Mucosa of descending colon (tissue), 3 donors: ENCODE results near the gene CDKN2A. TPM values are rescaled to one million over a fixed set of nuclear protein-coding genes. Genes with fewer than 3 reads are reported as not detected.

Experiments
- ATAC-seq: fragments of 200-7000 bp; cut with Tn5 transposase; one replicate; pipeline ENCODE4 v1.9.1; 2020; ENCODE audit warnings: mild to moderate bottlenecking, moderate library complexity
- DNase-seq, 3 donors: peaks; one replicate each; pipeline ENCODE4 v3.0.0-alpha.2; 2020
- H3K36me3 ChIP-seq: fragments of 200-600 bp; one replicate; pipeline ENCODE4 v1.8.0; 2021; ENCODE audit warnings: low read depth, mild to moderate bottlenecking
- H3K4me1 ChIP-seq: fragments of 200-600 bp; one replicate; pipeline ENCODE4 v1.8.0; 2021; ENCODE audit warnings: low read depth, mild to moderate bottlenecking
- H3K4me3 ChIP-seq: fragments of 200-600 bp; one replicate; pipeline ENCODE4 v1.8.0; 2021; ENCODE audit warnings: mild to moderate bottlenecking
- H3K9me3 ChIP-seq: fragments of 200-600 bp; one replicate; pipeline ENCODE4 v1.8.0; 2021; ENCODE audit warnings: mild to moderate bottlenecking
- intact Hi-C, 2 donors: fragments of 100-400 bp; cut with DNase I in 1 of 2; cut with micrococcal nuclease in 1 of 2; formaldehyde crosslinking; loops; one replicate each; pipeline versions ENCODE4 v1.11.0 to v1.11.1; 2022; cut with DNase I, micrococcal nuclease
- total RNA-seq, 3 donors: library from RNA; stranded (reverse); fragmentation: NEBNext Ultra II Directional in 2 of 3; extraction: Animal tissue kit (Norgen Biotek cat#: 25700) in 2 of 3; gene quantifications; one replicate each; pipeline versions ENCODE4 v1.2.1 to v1.2.4, GENCODE V29; 2021 to 2023
- TF ChIP-seq, protein P1 (sequence below): fragments of 200-600 bp; IDR thresholded peaks from one replicate; pipeline ENCODE4 v1.8.0; 2022; ENCODE audit warnings: antibody characterized with exemption, mild to moderate bottlenecking
- donor health status: DM: no; HTN: no; CAD: no; lungs with moderate emphysema.
- donor health status: DM: no; HTN: no; CAD: no.
- donor health status: DM: no; HTN: yes; CAD: no.

The CDKN2A gene
- total RNA-seq, 3 donors from 2014 or later: 1.0 to 3.6 (median 1.2) TPM

DNA sequence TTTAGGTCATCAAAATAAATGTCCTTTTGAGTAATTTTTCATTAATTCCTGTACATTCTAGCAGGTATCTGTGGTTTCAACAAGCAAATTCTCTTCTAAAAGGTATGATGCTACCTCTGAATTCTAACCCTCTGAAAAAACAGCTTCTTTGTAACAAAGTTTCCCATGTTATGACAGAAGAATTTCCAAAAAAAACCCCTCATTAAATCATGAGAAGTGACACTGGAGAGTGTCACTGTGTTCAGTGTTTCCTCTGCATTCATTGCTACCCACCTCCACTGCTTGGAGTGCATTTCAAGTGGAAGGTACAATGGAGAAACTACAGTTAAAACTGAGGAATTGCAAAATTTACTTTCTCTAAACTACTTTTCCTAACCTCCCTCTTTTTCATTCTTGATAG, 10.1 kb downstream of the CDKN2A start:
- Histone ChIP-seq H3K9me3 (no peaks in the 10 kb centered on the region), H3K4me3 (no peak overlapping the region), H3K36me3 (no peaks in the 10 kb centered on the region), H3K4me1 (no peaks in the 10 kb centered on the region)
- ATAC-seq (no peak), DNase-seq (no peak)
- TF ChIP-seq, protein P1, sequence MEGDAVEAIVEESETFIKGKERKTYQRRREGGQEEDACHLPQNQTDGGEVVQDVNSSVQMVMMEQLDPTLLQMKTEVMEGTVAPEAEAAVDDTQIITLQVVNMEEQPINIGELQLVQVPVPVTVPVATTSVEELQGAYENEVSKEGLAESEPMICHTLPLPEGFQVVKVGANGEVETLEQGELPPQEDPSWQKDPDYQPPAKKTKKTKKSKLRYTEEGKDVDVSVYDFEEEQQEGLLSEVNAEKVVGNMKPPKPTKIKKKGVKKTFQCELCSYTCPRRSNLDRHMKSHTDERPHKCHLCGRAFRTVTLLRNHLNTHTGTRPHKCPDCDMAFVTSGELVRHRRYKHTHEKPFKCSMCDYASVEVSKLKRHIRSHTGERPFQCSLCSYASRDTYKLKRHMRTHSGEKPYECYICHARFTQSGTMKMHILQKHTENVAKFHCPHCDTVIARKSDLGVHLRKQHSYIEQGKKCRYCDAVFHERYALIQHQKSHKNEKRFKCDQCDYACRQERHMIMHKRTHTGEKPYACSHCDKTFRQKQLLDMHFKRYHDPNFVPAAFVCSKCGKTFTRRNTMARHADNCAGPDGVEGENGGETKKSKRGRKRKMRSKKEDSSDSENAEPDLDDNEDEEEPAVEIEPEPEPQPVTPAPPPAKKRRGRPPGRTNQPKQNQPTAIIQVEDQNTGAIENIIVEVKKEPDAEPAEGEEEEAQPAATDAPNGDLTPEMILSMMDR: no peak
- intact Hi-C loops: no loop called here

- TF ChIP-seq, protein P1: no peak
- H3K9me3 ChIP-seq: no peaks in the 10 kb centered on the region
- no peak for ATAC-seq
- no peak overlapping the region for H3K4me3 ChIP-seq
- DNase-seq: no peak
- no peaks in the 10 kb centered on the region for H3K4me1 ChIP-seq
- no peaks in the 10 kb centered on the region for H3K36me3 ChIP-seq
- intact Hi-C loops: no loop called here
Measured at GRCh38 chr9:21983561-21983935, 10.6 kb downstream of the CDKN2A start.

GRCh38 chr9:21982861-21983560, 11.2 kb downstream of the CDKN2A start:
- Histone ChIP-seq H3K9me3 (no peaks in the 10 kb centered on the region), H3K4me1 (no peaks in the 10 kb centered on the region), H3K36me3 (no peaks in the 10 kb centered on the region), H3K4me3 (no peak overlapping the region)
- no peak for DNase-seq
- TF ChIP-seq, protein P1: no peak
- no peak for ATAC-seq
- intact Hi-C loops: no loop called here

DNA sequence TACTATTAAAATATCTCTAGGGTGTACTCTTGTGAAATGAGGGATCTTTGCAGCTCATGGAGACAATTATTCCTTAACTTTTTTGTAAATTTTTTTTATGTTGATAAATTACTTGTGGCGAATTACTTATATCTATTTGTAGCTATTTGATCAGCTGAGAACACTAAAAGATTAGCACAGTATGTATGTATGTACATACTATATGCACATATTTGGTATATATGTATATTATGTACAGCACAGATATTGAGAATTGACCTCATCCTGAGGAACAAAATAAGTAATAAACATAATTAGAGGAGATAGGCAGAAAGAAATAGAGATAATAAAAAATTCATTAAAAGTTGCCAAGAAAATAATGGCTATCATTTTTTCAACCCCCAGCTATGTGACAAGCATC, 11.8 kb downstream of the CDKN2A start:
- no peak for ATAC-seq
- intact Hi-C loops: no loop called here
- no peaks in the 10 kb centered on the region for H3K4me1 ChIP-seq
- DNase-seq: no peak
- no peaks in the 10 kb centered on the region for H3K9me3 ChIP-seq
- no peak overlapping the region for H3K4me3 ChIP-seq
- no peaks in the 10 kb centered on the region for H3K36me3 ChIP-seq
- TF ChIP-seq, protein P1: no peak

DNA sequence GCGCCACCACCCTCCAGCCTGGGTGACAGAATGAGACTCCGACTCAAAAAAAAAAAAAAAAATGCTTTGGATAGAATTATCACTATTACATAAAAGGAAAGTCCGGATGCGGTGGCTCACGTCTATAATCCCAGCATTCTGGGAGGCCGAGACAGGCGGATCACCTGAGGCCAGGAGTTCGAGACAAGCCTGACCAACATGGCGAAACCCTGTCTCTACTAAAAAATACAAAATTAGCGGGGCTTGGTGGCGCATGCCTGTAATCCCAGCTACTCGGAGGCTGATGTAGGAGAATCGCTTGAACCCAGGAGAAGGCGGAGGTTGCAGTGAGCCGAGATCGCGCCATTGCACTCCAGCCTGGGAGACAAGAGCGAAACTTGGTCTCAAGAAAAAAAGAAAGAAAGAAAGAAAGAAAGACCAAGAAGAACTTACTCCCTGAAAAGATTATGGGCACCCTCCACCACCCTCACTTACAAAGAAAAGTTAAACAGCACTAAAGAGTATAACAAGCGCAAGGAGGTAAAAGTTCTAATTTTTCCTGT, 17.8 kb downstream of the CDKN2A start:
- Histone ChIP-seq H3K4me1 (peaks cover 13% of the 10 kb centered on the region), H3K9me3 (no peaks in the 10 kb centered on the region), H3K36me3 (no peaks in the 10 kb centered on the region), H3K4me3 (no peak overlapping the region)
- TF ChIP-seq, protein P1: no peak
- no peak for DNase-seq
- no peak for ATAC-seq
- intact Hi-C loops: no loop called here
